ENCODE measurements around the gene TMCO1.

DNA sequence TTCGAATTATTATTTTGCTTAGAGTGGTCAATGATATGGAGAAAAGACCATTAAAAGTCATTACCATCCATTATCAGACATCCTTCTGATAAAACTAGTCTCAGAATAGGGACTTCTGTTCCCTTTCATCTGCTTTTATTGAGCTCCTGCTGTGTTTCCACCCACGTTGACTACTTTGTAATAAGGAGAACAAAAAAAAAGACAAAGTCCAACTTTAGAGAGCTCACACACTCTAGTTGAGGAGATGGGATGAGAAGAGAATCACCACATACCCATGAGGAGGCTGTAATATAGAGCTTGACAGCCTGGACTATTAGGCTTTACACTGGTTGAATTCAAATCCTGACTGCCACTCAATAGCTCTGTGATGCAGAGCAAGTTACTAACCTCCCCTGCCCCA lies 42.5 kb downstream of the TMCO1 start:
- TF ChIP-seq GPBP1L1 (CRISPR knock-in tag; IDR thresholded peaks at IDR 0.05) (no peak), RFX5 (IDR thresholded peaks at IDR 0.05; ENCODE audit: low read depth, low read length) (no peak), MTA1 (CRISPR knock-in tag; IDR thresholded peaks at IDR 0.05; ENCODE audit: borderline replicate concordance) (no peak)

Data from HepG2 (cell line).